Measurements from ENCODE around the gene FOXS1.

- TF ChIP-seq SUZ12 (IDR thresholded peaks at IDR 0.05) (no peak), SP1 (IDR thresholded peaks at IDR 0.05) (no peak), FOXM1 (IDR thresholded peaks at IDR 0.05; ENCODE audit: borderline replicate concordance) (no peak), PKNOX1 (IDR thresholded peaks at IDR 0.05) (no peak), HDGF (IDR thresholded peaks at IDR 0.05; ENCODE audit: borderline replicate concordance) (no peak), BHLHE40 (IDR thresholded peaks at IDR 0.05; ENCODE audit: borderline replicate concordance) (no peak), ARNT (IDR thresholded peaks at IDR 0.05) (no peak), LEF1 (IDR thresholded peaks at IDR 0.05; ENCODE audit: borderline replicate concordance) (no peak), FOXA1 (IDR thresholded peaks at IDR 0.05) (no peak), L3MBTL2 (conservative IDR thresholded peaks at IDR 0.05) (no peak), ELF4 (IDR thresholded peaks at IDR 0.05) (no peak), FOXK2 (IDR thresholded peaks at IDR 0.05) (no peak), TARDBP (IDR thresholded peaks at IDR 0.05) (no peak)
Measured at GRCh38 chr20:31838646-31839292, 6.6 kb downstream of the FOXS1 start.

All from HEK293T (cell line).